ENCODE results near the gene VWDE.
"Not testable (repeated sequence)": the region's sequence is repeated elsewhere in the genome, so short reads cannot be mapped to it uniquely, and the experiment has no call there.

VWDE gene

DNA sequence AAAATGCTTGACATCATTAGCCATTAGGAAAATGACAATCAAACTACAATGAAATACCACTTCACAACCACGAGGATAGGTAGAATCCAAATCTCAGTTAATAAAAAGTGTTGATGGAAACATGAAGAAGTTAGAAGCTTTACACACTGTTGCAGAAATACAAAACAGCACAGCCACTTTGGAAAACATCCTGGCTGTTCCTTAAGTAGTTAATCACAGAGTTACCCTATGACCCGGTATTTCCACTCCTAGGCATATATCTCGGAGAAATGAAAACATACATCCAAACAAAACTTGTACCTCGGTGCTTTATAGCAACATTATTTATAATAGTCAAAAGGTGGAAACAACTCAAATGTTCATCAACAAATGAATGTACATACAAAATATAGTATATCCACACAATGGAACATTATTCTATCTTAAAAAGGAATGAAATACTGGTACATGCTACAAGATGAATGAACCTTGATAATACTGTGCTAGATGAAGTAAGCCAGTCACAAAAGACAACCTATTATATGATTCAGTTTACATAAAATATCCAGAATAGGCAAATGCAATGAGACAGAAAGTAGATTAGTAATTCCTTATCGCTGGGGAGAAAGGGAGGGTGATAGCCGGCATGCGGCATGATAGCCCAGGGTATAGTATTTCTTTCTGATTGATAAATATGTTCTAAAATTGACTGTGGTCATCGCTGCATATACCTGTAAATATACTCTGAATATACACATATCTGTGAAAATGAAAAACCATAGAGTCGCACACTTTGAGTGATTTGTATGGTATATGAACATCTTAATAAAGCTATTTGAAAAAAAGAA, 1.9 kb downstream of the VWDE start:
- no peak for DNase-seq

DNA sequence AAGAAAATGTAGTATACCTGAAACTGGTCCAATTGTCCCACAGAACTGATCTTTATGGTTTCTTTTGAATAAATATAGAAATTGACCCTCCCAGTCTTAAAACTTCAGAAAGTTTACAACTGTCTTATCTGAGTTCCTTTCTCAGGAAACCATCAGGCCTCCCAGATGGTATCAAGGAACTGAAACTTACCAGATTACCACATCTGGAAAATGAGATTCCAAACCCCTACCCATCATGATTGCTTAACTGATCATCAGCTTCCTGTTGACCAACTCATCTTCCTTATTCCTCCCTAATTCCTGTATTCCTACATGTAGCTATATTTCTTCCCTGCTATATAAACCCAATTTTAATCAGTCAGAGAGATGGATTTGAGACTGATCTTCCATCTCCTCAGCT, 5.5 kb downstream of the VWDE start:
- DNase-seq: no peak

DNA sequence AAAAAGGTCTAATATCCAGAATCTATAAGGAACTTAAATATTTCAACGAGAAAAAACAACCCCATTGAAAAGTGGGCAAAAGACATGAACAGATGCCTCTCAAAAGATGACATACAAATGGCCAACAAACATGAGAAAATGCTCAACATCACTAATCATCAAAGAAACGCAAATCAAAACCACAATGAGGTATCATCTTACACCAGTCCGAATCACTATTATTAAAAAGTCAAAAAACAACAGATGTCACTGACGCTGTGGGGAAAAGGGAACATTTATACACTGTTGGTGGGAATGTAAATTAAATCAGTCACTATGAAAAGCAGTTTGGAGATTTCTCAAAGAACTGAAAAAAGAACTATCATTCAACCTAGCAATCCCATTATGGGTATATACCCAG, 6.0 kb downstream of the VWDE start:
- DNase-seq: no peak

DNA sequence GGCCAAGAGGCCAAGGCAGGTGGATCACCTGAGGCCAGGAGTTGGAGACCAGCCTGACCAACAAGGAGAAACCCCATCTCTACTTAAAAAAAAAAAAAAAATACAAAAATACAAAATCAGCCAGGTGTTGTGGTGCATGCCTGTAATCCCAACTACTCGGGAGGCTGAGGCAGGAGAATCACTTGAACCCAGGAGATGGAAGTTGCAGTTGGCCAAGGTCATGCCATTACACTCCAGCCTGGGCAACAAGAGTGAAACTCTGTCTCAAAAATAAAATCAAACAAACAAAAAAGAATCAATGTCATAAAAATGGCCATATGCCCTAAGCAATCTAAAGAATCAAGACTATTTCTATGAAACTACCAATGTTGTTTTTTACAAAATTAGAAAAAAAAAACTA, 7.0 kb downstream of the VWDE start:
- not testable (repeated sequence) for DNase-seq

DNA sequence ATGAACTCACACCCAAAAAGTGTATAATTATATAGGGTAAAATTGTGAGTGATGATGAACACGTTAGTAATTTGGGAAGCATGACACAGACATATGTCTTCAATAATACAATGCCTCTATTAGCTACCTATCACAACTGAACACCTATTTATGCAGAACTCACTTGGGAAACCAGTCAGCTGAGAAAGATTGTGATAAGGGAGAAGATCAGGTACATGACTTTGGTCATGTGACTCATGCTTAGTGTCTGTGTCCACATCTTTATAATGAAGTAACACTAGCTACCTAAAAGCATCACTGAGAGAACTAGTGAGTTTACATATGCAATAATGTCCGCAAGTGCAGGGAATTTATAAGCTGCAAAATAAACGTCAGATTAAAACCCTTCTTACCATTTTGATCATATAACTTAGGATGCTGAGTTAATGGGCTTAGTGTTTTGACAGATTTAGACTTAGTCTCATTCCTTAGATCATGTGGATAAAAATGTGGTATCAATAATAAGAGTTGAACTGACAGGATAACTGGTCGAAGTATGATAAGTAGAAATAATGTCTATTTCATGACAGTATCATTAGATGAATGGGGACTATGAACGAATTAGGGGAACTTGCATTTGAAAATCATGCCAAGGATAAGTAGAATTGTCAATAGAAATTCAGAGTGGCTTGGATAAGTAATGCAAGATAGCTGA, 11.6 kb downstream of the VWDE start:
- DNase-seq: no peak

DNA sequence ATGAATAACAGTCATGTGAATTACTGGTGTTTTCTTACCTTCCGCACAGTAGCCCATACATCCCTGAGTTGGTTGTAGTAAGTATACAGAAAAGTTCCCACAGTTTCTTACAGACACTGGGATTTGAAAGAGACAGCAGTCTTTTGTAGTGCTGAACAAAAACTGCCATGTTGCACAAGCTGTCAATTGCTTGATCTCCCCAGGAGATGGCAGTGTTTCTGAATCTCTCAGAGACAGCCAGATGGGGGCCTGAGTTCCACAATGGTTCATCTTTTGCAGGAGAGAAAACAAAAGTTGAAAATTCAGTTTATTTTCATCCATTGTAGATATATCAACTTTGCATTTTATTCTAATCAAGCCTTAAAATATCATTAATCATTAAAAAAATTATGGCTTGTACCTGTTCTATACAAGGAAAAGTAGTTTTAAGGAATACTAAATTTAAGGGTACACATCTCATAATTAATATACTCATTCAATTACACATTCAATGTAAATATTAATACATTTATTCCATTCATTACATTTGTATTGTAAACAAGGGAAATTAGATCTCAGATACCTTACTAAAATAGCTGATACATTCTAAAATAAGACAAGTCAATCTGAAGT, 14.5 kb downstream of the VWDE start:
- peak in 1 of 2 donors; percentile 41 for DNase-seq

DNA sequence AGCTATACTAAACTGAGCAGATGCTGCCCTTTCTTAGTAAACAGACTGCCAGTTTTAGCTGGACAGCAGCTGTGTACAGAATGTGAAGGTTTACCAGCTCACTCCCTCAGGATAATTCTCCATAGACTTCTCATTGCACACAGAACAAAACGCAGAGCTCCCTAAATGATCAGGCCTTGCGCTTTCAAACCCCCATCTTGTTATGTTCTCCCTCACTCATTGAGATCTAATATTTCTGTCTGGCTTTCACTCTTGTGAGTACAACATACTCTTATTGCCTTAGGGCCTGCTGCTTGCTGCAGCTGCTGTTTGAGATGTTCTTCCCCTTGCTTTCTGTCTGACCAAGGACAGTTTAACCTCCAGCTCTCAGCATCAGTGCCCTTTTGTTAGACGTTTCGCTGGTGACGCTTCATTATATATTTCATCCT, 17.3 kb downstream of the VWDE start:
- no peak for DNase-seq

DNA sequence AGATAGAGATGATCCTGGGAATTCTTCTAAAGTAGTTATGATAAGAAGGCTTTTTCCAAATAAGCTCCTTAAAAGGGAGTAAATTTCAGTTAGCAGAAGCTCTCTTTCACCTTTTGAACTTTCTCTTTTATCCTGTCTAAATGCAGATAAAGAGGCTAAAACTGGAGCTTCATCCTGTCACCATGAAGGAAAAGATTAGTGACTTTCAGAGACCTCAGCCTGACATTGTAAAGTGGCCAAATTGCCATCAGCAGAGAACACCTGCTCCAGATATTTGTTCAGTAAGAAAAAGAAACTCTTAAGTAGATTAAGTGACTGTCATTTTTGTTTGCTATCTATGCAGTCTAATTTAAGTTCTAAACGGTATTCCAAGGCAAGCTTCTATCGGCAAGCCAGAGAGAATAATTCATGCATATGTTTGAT, 18.3 kb downstream of the VWDE start:
- DNase-seq: no peak

DNA sequence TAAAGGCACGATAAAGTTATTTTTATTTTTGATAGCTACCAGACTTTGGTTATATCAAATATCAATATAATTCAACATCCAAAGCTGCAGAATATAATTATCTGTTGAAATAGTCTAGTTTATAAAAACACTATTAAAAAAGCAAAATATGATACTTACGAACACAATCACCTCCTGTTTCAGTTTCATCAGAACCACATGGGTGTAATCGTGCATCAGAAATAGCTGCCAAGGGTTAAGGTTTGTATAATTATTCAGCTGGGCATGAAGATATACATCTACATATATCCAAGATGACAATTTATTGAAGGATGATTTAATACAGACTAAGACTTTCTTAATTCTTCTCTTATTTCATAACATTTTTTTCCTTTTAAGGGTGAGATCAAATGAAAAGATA, 20.3 kb downstream of the VWDE start:
- no peak for DNase-seq

DNA sequence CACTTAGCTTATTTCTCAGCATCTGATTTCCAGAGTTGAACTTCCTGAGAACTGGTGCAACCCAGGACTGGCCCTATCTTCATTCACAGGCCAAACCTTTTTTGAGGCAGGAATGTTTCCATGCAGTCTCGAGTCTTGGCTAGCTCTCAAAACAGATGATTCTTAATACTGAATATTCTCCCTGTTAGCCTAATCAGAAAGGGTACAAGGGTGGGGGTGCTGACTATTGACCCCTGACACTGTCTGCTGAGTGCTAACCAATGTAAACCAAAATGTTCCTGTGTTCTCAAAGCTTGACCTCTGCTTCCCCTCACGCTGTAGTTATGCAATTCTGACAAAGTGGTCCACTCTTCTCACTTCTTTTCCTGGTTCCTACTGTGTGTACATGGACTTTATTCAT, 25.3 kb downstream of the VWDE start:
- DNase-seq: no peak

DNA sequence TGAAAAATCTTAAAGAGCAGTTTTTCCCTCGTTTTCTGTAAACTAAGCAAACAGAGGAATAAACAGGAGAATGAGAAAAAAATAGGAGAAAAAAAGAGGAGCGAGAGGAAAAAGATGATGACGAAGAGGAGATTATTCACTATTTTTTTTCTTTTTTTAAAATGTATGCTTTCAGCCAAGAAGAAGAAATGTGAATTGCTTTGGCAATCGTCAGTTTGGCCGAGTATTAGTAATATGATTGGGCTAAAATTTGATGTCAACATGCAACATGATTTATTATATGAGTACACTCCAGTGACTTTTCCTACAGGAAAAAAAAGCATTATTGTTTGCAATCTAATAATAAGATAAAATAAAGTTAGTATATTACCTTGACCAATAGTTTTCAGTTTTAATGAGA, 26.3 kb downstream of the VWDE start:
- no peak for DNase-seq

DNA sequence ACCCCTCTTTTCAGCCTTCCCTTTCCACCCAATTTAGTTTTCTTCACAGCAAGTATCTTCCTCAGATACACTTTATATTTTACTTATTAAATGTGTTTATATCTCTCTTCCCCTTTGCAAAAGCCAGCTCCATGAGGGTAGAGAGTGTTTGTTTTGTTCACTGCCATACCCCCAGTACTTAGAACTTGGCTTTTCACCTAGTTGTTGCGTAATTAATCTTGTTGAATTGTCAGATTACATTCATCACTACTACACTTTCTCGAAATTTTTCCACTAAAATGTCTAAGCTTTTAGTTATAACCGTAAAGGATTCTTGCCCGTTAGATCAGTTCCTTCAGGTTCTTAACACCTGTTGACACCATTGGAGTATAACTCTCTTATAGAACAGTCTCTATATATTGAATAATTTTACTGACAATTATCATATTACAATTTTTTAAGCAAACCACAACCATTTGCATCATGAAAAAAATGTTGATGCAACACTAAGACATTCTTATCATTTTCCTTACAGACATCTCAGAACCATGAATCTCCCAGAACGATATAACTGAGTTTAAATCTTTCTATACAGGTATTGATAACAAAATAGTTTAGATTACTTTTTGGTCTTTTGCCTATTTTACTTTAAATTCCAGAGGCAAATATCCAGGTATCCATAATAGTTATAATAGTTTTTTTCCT, 29.9 kb downstream of the VWDE start:
- no peak for DNase-seq

DNA sequence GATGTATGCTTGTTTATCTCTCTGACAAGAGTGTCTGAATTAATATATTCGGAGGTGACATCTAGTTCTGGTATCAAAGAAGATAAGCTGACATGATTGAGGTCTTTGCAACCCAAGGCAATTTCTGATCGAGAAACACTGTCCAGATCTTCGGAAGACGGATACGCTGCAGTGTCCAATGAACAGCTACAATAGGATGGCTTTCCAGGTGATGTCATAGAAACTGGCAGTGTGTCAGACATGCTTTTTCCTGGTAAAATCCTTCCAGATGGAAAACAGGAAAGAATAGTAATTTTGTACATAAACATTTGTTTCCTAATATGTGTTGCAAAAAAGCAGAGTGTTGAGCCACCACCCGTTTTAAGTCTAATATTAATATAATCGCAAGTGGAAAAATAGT, 33.4 kb downstream of the VWDE start:
- no peak for DNase-seq

DNA sequence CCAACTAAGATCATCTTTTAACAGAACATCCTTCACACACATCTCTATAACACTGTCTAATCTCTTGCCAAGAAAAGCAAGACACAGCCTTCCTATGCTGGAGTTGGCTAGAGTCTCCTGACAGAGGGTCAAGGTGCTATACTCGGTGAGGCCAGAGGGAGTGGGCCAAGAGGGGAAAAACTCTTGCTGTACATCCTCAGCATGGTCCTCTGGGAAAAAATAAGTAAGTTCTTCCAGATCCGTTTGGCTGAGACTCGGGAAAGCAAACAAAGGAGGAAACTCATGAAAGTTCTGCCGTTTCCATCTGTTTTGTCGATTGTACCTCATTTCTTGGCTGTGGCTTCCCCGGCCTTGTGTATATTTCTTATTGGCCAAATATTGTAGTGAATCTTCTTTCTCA, 33.9 kb downstream of the VWDE start:
- DNase-seq: no peak

DNA sequence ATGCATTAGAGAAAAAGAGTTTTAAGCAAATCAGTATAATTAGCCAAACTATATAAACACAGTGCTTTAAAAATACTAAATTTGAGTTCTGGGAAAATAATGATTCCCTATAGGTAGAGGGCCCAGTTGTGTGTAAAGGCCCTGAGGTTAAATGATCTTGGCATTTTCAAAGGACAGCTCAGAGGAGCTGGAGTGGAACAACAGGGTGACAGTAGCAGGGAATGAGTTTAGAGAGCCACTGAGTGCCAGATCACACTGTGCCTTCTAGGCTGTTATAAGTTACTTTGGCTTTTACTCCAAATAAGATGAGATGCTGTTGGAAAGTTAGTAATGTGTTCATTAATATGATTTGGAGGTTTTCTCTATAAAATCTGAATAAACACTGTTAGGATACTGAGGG, 34.6 kb downstream of the VWDE start:
- DNase-seq: no peak

DNA sequence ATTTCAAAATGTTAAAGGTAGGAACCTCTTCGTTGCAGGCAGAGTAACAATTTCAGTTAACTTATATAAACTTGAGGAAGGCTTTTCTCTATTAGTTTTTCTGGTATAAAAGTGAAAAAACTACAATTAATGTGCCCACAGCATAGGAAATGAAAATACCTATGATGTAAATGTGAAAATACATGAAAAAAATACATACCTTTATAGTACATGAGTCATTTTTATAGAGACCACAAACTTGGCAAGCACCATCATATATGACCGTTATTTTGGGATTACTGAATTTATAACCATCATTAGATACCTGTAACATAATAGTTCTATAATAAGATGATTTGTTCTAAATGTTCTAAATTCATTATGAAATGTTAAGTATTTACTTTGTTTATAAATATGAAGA, 42.7 kb downstream of the VWDE start:
- DNase-seq: no peak

DNA sequence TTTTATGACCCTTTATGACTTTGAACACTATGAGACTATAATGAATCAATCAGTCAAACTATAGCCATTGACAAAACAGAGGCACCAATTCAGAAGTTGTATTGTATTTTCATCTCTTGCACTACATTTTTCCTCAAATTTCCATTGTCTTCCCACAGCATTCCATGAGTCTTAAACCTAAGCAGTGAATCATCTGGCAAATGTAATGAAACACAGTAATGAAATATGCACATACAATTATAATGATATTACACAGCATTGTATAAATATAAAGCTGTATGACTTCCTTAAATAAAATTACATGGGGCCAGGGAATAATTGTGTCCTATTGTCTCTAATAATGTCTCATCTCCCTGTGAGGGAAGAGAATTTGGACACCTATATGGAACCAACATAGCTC, 45.0 kb downstream of the VWDE start:
- DNase-seq: no peak

DNA sequence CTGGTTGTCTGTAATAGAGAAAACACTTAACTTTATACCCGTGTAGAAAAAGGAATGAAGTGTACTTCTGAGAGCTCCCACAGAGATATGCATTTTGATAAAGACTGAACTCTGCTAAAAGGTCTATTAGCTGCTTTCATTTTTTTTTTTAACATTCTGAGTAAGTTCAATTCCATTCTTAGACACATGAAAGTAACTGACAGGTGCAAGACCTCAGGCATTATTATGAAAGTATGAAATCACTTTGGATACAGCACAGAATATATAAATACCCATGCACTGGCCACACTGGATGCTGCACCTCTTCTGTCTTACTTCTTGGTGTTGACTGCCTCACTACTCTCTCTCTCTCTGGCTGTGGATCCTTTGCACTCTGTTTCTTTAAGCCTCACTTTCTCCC, 46.2 kb downstream of the VWDE start:
- DNase-seq: no peak

DNA sequence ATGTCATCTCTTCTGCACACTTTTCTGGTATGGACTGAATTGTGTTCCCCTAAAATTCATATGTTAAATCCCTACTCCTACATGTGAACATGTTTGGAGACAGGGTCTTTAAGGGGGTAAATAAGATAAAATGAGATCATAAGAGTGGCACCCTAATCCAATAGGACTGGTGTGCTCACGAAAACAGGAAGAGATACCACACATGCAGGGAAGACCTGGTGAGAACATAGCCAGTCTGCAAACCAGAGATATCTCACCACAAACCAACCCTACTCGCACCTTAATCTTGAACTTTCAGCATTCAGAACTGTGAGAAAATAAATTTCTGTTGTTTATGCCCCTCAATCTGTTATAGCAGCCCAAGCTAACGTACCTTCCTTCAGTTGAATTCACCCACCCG, 51.8 kb downstream of the VWDE start:
- no peak for DNase-seq

DNA sequence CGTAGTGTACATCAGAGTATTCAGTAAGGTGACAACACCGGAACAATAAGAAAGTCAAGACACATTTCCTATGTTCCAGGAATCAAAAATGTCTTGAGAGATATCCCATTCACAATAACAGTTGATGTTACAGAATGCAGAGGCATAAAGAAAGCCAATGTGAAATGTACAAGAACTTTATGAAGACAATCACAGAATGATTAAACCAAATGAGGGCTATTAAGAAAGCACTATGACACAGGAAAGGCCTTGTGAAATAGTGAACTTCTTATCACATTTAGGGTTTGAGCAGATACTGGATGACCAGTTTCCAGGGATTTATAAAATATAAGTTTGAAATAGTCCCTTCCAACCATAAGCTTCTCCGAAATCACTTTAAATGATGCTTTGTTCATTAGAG, 52.7 kb downstream of the VWDE start:
- no peak for DNase-seq

DNA sequence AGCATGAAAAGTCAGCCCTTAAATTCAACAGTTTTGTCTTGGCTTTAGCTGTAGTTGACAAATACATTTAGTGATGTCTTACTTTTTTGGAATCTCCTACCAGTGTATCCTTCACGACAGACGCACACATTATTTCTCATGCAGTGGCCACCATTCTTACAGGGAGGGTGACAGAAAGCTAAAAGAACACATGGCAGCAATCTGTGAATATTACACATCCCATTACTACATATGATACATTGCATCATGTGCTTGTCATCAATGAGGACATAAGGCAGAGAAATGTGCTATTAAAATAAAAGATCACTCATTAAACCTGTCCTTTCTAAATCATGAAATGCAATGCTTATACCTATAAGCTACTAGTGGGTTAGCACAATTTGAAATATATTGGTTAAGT, 66.6 kb downstream of the VWDE start:
- no peak for DNase-seq

DNA sequence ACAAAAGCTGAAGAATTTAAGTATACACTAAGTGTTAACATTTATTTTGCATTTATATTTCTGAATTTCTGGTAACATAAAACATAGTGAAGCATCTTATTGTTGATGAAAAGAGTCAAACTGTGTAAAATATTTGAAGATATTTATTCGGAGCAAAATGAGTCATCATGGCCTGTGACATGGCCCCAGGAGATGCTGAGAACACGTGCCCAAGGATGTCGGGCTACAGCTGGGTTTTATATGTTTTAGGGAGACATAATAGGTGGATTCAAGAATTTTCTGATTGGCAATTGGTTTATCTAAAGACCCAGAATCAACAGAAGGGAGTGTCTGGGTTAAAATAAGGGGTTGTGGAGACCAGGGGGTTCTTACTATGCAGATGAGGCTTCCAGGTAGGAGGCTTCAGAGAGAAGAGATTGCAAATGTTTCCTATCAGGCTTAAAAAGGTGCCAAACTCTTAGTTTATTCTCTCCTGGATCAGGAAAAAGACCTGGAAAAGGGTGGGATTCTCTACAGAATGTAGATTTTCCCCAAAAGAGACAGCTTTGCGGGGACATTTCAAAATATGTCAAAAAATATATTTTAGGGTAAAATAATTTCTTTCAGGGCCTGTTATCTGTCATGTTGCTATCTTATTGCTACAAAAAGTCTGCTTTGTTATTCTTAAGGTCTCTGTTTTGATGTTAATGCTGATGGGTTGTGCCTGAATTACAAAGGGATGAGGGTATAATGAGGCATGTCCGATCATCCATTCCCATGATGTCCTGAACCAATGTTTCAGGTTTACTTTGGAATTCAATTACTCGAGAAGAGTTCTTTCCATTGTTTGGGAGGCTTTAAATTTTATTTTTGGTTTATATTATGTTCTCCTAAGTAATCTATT, 74.5 kb downstream of the VWDE start:
- DNase-seq: no peak

DNA sequence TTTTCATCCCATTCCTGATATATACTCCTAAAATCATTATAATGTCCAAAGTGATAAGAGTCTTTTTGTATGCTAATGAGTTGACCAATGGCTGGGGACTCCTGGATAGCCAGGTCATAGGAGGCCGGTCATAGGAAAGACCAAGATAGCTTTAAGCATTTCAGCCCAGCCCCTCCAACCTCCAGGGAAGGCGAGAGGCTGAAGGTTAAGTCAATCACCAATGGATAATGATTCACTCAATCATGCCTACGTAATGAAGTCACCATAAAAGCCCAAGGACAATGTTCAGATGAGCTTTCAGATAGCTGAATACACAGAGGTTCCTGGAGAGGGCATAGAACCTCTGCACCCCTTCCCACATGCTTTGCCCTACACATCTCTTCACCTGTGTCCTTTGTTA, 75.7 kb downstream of the VWDE start:
- DNase-seq: no peak
